GM12878 (cell line): ENCODE data around the gene EPB41L4B. TPM values are rescaled to one million over a fixed set of nuclear protein-coding genes. Genes with fewer than 3 reads are reported as not detected.

Experiments
- ATAC-seq: fragments of 200-7000 bp; cut with Tn5 transposase; 3 replicates; pipeline ENCODE4 v1.9.1; 2020; ENCODE audit warnings: mild to moderate bottlenecking, moderate library complexity
- BruUV-seq: library from RNA; stranded (reverse); fragments of 400-500 nt; replicated peaks from 2 replicates; lab custom pipeline; 2021; lab: Mats Ljungman, UMichigan
- CTCF ChIA-PET: fragments of 300-600 bp; sonication (Branson Sonifier 250); formaldehyde crosslinking; extraction: SDS; loops from one replicate; lab custom pipeline; 2021; ENCODE audit warnings: inconsistent platforms; lab: Yijun Ruan, JAX
- POLR2A ChIA-PET: fragments of 350-600 bp; formaldehyde crosslinking; extraction: SDS; loops from one replicate; lab custom pipeline; 2021; ENCODE audit warnings: inconsistent platforms; lab: Charles Lee
- RAD21 ChIA-PET: fragments of 300-600 bp; sonication (Branson Sonifier 250); formaldehyde crosslinking; loops from one replicate; lab custom pipeline; 2023; ENCODE audit warnings: antibody characterized with exemption; ENCODE audit not compliant: unreplicated experiment; lab: Charles Lee
- SMC1A ChIA-PET: fragments of 300-600 bp; sonication (Branson Sonifier 250); formaldehyde crosslinking; loops from one replicate; lab custom pipeline; 2023; ENCODE audit not compliant: unreplicated experiment, uncharacterized antibody; lab: Charles Lee
- DNase-seq: peaks from one replicate; pipeline ENCODE4 v3.0.0-alpha.2; 2011; ENCODE audit warnings: low read depth, low spot score
- FAIRE-seq: peaks from 3 replicates; lab custom pipeline; 2011; peaks lifted over from hg19 to GRCh38; lab: Jason Lieb, UNC
- H2AFZ ChIP-seq: 2 replicates; pipeline ENCODE4 v1.6.0; 2011; ENCODE audit warnings: low read depth, low read length, control low read depth; ENCODE audit not compliant: control insufficient read depth
- H3K27ac ChIP-seq: 2 replicates; pipeline ENCODE4 v1.5.1; 2011; ENCODE audit warnings: control low read depth; ENCODE audit not compliant: control insufficient read depth, insufficient read depth
- H3K27me3 ChIP-seq, 2 experiments: replicated peaks in 1 of 2; 2 replicates each; pipeline versions ENCODE4 v1.6.0 to v1.6.1; 2011; ENCODE audit warnings: low read length in 1 of 2; ENCODE audit not compliant: control insufficient read depth in 2 of 2, insufficient read depth in 2 of 2
- H3K36me3 ChIP-seq, 2 experiments: 2 replicates each; pipeline ENCODE4 v1.5.1; 2011; ENCODE audit warnings: low read length in 1 of 2; ENCODE audit not compliant: control insufficient read depth in 2 of 2, insufficient read depth in 2 of 2
- H3K4me1 ChIP-seq: 2 replicates; pipeline ENCODE4 v1.6.1; 2011; ENCODE audit warnings: mild to moderate bottlenecking, low read length, moderate library complexity, mixed read lengths; ENCODE audit not compliant: control insufficient read depth, insufficient read depth
- H3K4me2 ChIP-seq: 2 replicates; pipeline ENCODE4 v1.6.0; 2011; ENCODE audit warnings: control low read depth; ENCODE audit not compliant: control insufficient read depth, insufficient read depth
- H3K4me3 ChIP-seq: fragments of 200-600 bp; sonication (generic); 2 replicates; pipeline ENCODE4 v1.5.1; 2016
- H3K79me2 ChIP-seq: 2 replicates; pipeline ENCODE4 v1.6.0; 2011; ENCODE audit warnings: low read length; ENCODE audit not compliant: control insufficient read depth, insufficient read depth
- H3K9ac ChIP-seq: 2 replicates; pipeline ENCODE4 v1.8.0; 2011; ENCODE audit warnings: low read length, control low read depth, mixed read lengths; ENCODE audit not compliant: control insufficient read depth, insufficient read depth
- H3K9me3 ChIP-seq: replicated peaks from 3 replicates; pipeline ENCODE4 v1.5.1; 2011; ENCODE audit warnings: mild to moderate bottlenecking, low read length; ENCODE audit not compliant: control insufficient read depth, insufficient read depth
- H4K20me1 ChIP-seq: 2 replicates; pipeline ENCODE4 v1.6.0; 2011; ENCODE audit not compliant: control insufficient read depth, insufficient read depth
- CBX5 ChIP-seq: sonication (generic); IDR thresholded peaks from 2 replicates; pipeline ENCODE4 v1.6.1; 2016; ENCODE audit warnings: low read depth, moderate library complexity, mild to moderate bottlenecking, inconsistent platforms
- CREB1 ChIP-seq: IDR thresholded peaks from 2 replicates; pipeline ENCODE4 v1.6.1; 2012; ENCODE audit warnings: low read depth, mild to moderate bottlenecking, inconsistent platforms
- HDAC6 ChIP-seq: fragments of 200-600 bp; sonication (generic); IDR thresholded peaks from one replicate; pipeline ENCODE4 v1.8.0; 2017; ENCODE audit warnings: antibody characterized with exemption; ENCODE audit not compliant: unreplicated experiment
- IRF4 ChIP-seq: IDR thresholded peaks from 2 replicates; pipeline ENCODE4 v1.6.1; 2011; ENCODE audit warnings: low read depth, low read length
- KAT2A ChIP-seq: conservative IDR thresholded peaks from 2 replicates; pipeline ENCODE4 v1.6.1; 2011; ENCODE audit warnings: low read depth, low read length; ENCODE audit not compliant: control insufficient read depth
- POLR2A ChIP-seq: IDR thresholded peaks from 2 replicates; pipeline ENCODE4 v1.6.1; 2011; ENCODE audit warnings: low read depth, mild to moderate bottlenecking, low read length
- SMAD5 ChIP-seq: IDR thresholded peaks from 2 replicates; pipeline ENCODE4 v1.6.1; 2016; ENCODE audit warnings: antibody characterized with exemption, low read depth
- WRNIP1 ChIP-seq: IDR thresholded peaks from 2 replicates; pipeline ENCODE4 v1.6.1; 2011; ENCODE audit warnings: low read depth, low read length, improper control_type of control experiment, borderline replicate concordance
- WGBS: methylation state at CpG from one replicate; pipeline ENCODE4 v1.1.6; 2016; ENCODE audit warnings: low lambda C conversion rate; ENCODE audit not compliant: insufficient replicate concordance, insufficient coverage; ENCODE audit errors: missing lambda C conversion rate; 5-methylcytosine and 5-hydroxymethylcytosine counted together
- in situ Hi-C: fragments of 300-500 bp; cut with MboI; formaldehyde crosslinking; loops from 9 replicates; pipeline ENCODE4 v1.14.3; 2018; ENCODE audit warnings: mixed read lengths
- intact Hi-C: fragments of 100-400 bp; cut with micrococcal nuclease; formaldehyde crosslinking; loops from one replicate; pipeline ENCODE4 v1.14.2; 2022; ENCODE audit not compliant: unreplicated experiment
- polyA plus RNA-seq, 11 experiments: library from polyadenylated mRNA; depleted of rRNA in 4 of 11; unstranded in 6 of 11; stranded (reverse) in 5 of 11; fragments of >200 nt; fragmentation: Nextera tagmentation in 4 of 11; fragmentation: Illumina TruSeq in 1 of 11; extraction: Ambion mirVana in 4 of 11; extraction: Trizol in 1 of 11; gene quantifications; 1 replicate in 1 of 11; 2 replicates in 10 of 11; pipeline versions ENCODE4 v1.2.1 to v1.2.3, GENCODE V29; 2011 to 2016; ENCODE audit warnings: inconsistent platforms in 2 of 11, missing spikeins in 2 of 11, low read depth in 1 of 11
- total RNA-seq, 4 experiments: library from RNA; depleted of rRNA in 3 of 4; stranded (reverse); fragments of >200 nt in 3 of 4; fragmentation: Illumina TruSeq in 1 of 4; extraction: Trizol in 1 of 4; gene quantifications; 2 replicates each; pipeline versions ENCODE4 v1.2.1 to v1.2.3, GENCODE V29; 2013 to 2021

Gene EPB41L4B
- total and polyA plus RNA-seq, 10 of the 15 experiments (the other 5 are each of a cell fraction or from before 2014, with no cell fraction given): 0.04 to 0.75 (median 0.13) TPM; not detected in 1

GRCh38 chr9:109336409-109336808, 15.6 kb upstream of the EPB41L4B start:
- no peak for FAIRE-seq
- RAD21 ChIA-PET: no interaction called here
- no peak overlapping the region for H3K9ac ChIP-seq
- intact Hi-C loops (no loop called here), in situ Hi-C loops (no loop called here)
- no peak for ATAC-seq
- H3K4me1 ChIP-seq: no peaks in the 10 kb centered on the region
- DNase-seq: no peak
- no peaks in the 10 kb centered on the region for H3K79me2 ChIP-seq
- H4K20me1 ChIP-seq: no peaks in the 10 kb centered on the region
- SMC1A ChIA-PET: no interaction called here
- H3K9me3 ChIP-seq: no peaks in the 10 kb centered on the region
- no peak overlapping the region for H3K4me3 ChIP-seq
- no peak overlapping the region for H3K4me2 ChIP-seq
- CTCF ChIA-PET: interaction anchor here (1.0 kb wide), 1 partner anchor 106 kb away, joined by 3 read pairs; no protein-coding TSS in a partner anchor
- BruUV-seq: no TSS peak
- TF ChIP-seq KAT2A: no peak
- TF ChIP-seq CBX5: no peak
- no peak for TF ChIP-seq SMAD5
- TF ChIP-seq CREB1: no peak
- no peak for TF ChIP-seq WRNIP1
- TF ChIP-seq POLR2A: no peak
- H3K27me3 ChIP-seq: peaks cover 0 to 3% of the 10 kb centered on the region in 2 experiments; a peak in 2 of 4 replicates
- no peaks in the 10 kb centered on the region for H3K36me3 ChIP-seq
- WGBS: 33% methylated on average over 3 of the region's 3 CpGs
- H3K27ac ChIP-seq: no peak overlapping the region
- POLR2A ChIA-PET: no interaction called here
- H2AFZ ChIP-seq: no peak overlapping the region

- Histone ChIP-seq H3K4me2 (no peak overlapping the region), H3K27me3 (peaks cover 0 to 3% of the 10 kb centered on the region in 2 experiments; a peak in 2 of 4 replicates)
- BruUV-seq: no TSS peak
- no peak for DNase-seq
- WGBS: 36% methylated on average over 2 of the region's 2 CpGs
- no peak for ATAC-seq
- RAD21 ChIA-PET: no interaction called here
- no peak for TF ChIP-seq IRF4
- no peak for TF ChIP-seq HDAC6
- TF ChIP-seq, all 136 proteins: peak for 0
- POLR2A ChIA-PET: no interaction called here
- H3K4me3 ChIP-seq: no peak overlapping the region
- no peak overlapping the region for H2AFZ ChIP-seq
- no peak for FAIRE-seq
- intact Hi-C loops: no loop called here
- H3K4me1 ChIP-seq: no peaks in the 10 kb centered on the region
- H4K20me1 ChIP-seq: no peaks in the 10 kb centered on the region
- in situ Hi-C loops: no loop called here
- no peak overlapping the region for H3K9ac ChIP-seq
- H3K9me3 ChIP-seq: no peaks in the 10 kb centered on the region
- CTCF ChIA-PET: no interaction called here
- no peaks in the 10 kb centered on the region for H3K36me3 ChIP-seq
- SMC1A ChIA-PET: no interaction called here
- no peaks in the 10 kb centered on the region for H3K79me2 ChIP-seq
- no peak overlapping the region for H3K27ac ChIP-seq
These were observed 15.1 kb upstream of the EPB41L4B start for GRCh38 chr9:109335929-109336328.
